HepG2 (cell line): ENCODE data around the gene ATP9B. TPM values are rescaled to one million over a fixed set of nuclear protein-coding genes. Genes with fewer than 3 reads are reported as not detected.

Experiments used
- ATRX ChIP-seq: sonication (generic); formaldehyde crosslinking; IDR thresholded peaks from 2 replicates; pipeline ENCODE4 v1.4.0; 2020; ENCODE audit warnings: missing genetic modification reagents, borderline replicate concordance
- CEBPB ChIP-seq: IDR thresholded peaks from 2 replicates; pipeline ENCODE4 v1.6.1; 2011; ENCODE audit warnings: low read depth, low read length, improper control_type of control experiment, borderline replicate concordance
- GATAD2A ChIP-seq: IDR thresholded peaks from 2 replicates; pipeline ENCODE4 v1.6.1; 2016
- JARID2 ChIP-seq: sonication (generic); formaldehyde crosslinking; IDR thresholded peaks from 2 replicates; pipeline ENCODE4 v1.8.1; 2023; ENCODE audit warnings: missing genetic modification reagents, inconsistent platforms; ENCODE audit not compliant: insufficient replicate concordance
- KLF6 ChIP-seq: IDR thresholded peaks from 2 replicates; pipeline ENCODE4 v1.8.0; 2016; ENCODE audit warnings: missing biosample characterization, missing genetic modification reagents
- MBNL3 ChIP-seq: fragments of 250-450 bp; sonication (Bioruptor Pico); conservative IDR thresholded peaks from 2 replicates; pipeline ENCODE4 v1.8.0; 2022; ENCODE audit warnings: mild to moderate bottlenecking, inconsistent platforms
- NCOA5 ChIP-seq: sonication (generic); formaldehyde crosslinking; IDR thresholded peaks from 2 replicates; pipeline ENCODE4 v1.4.0; 2020; ENCODE audit warnings: missing genetic modification reagents
- NR2C2 ChIP-seq: sonication (generic); formaldehyde crosslinking; IDR thresholded peaks from 2 replicates; pipeline ENCODE4 v1.4.0; 2020; ENCODE audit warnings: missing genetic modification reagents, mild to moderate bottlenecking, moderate library complexity, borderline replicate concordance
- NR2F1 ChIP-seq, 2 experiments: fragments of 450-650 bp in 1 of 2; formaldehyde crosslinking in 1 of 2; IDR thresholded peaks; 2 replicates each; pipeline versions ENCODE4 v1.5.0 to v1.6.1; 2016 to 2020; ENCODE audit warnings: mild to moderate bottlenecking in 1 of 2, missing compliant biosample characterization in 1 of 2, missing genetic modification reagents in 1 of 2, moderate library complexity in 1 of 2
- POLR2G ChIP-seq: fragments of 200-400 bp; formaldehyde crosslinking; IDR thresholded peaks from 2 replicates; pipeline ENCODE4 v1.6.1; 2018; ENCODE audit warnings: mild to moderate bottlenecking, low read depth, low read length, moderate library complexity
- PRDM15 ChIP-seq: sonication (generic); formaldehyde crosslinking; IDR thresholded peaks from 2 replicates; pipeline ENCODE4 v1.4.0; 2020; ENCODE audit warnings: missing genetic modification reagents
- RAD51 ChIP-seq: fragments of 450-650 bp; IDR thresholded peaks from 2 replicates; pipeline ENCODE4 v1.6.1; 2016; ENCODE audit warnings: borderline replicate concordance
- RARA ChIP-seq: IDR thresholded peaks from 2 replicates; pipeline ENCODE4 v1.6.1; 2016; ENCODE audit warnings: missing genetic modification reagents, missing compliant biosample characterization
- SRF ChIP-seq: IDR thresholded peaks from 2 replicates; pipeline ENCODE4 v1.6.1; 2011; ENCODE audit warnings: mild to moderate bottlenecking, low read depth, low read length, moderate library complexity
- ZBTB43 ChIP-seq: sonication (generic); formaldehyde crosslinking; conservative IDR thresholded peaks from 2 replicates; pipeline ENCODE4 v1.4.0; 2020; ENCODE audit warnings: missing genetic modification reagents
- ZEB1 ChIP-seq: IDR thresholded peaks from 2 replicates; pipeline ENCODE4 v1.6.1; 2012; ENCODE audit warnings: mild to moderate bottlenecking, low read depth, inconsistent platforms; ENCODE audit not compliant: insufficient replicate concordance
- ZFP36 ChIP-seq: fragments of 150-350 bp; IDR thresholded peaks from 2 replicates; pipeline ENCODE4 v1.6.1; 2018; ENCODE audit warnings: borderline replicate concordance, low read length, low read depth; ENCODE audit not compliant: partially characterized antibody
- ZIK1 ChIP-seq: sonication (generic); formaldehyde crosslinking; IDR thresholded peaks from 2 replicates; pipeline ENCODE4 v1.5.0; 2020; ENCODE audit warnings: mild to moderate bottlenecking, low read depth, missing genetic modification reagents, borderline replicate concordance
- ZMAT5 ChIP-seq: sonication (generic); formaldehyde crosslinking; IDR thresholded peaks from 2 replicates; pipeline ENCODE4 v1.5.0; 2020; ENCODE audit warnings: mild to moderate bottlenecking, low read depth, missing genetic modification reagents, borderline replicate concordance
- ZNF24 ChIP-seq: fragments of 450-650 bp; IDR thresholded peaks from 2 replicates; pipeline ENCODE4 v1.6.1; 2017; ENCODE audit warnings: antibody characterized with exemption, mild to moderate bottlenecking
- ZNF256 ChIP-seq: sonication (generic); formaldehyde crosslinking; conservative IDR thresholded peaks from 2 replicates; pipeline ENCODE4 v1.4.0; 2020; ENCODE audit warnings: missing genetic modification reagents
- ZNF552 ChIP-seq: sonication (generic); formaldehyde crosslinking; IDR thresholded peaks from 2 replicates; pipeline ENCODE4 v1.9.0; 2022; ENCODE audit warnings: missing genetic modification reagents, mild to moderate bottlenecking, borderline replicate concordance
- ZNF614 ChIP-seq: IDR thresholded peaks from 2 replicates; pipeline ENCODE4 v1.6.1; 2018; ENCODE audit warnings: missing biosample characterization, missing genetic modification reagents, inconsistent platforms, borderline replicate concordance
- ZNF724P ChIP-seq: sonication (generic); formaldehyde crosslinking; IDR thresholded peaks from 2 replicates; pipeline ENCODE4 v1.8.0; 2022; ENCODE audit warnings: missing genetic modification reagents, borderline replicate concordance
- ZNF790 ChIP-seq: sonication (generic); formaldehyde crosslinking; IDR thresholded peaks from 2 replicates; pipeline ENCODE4 v1.8.0; 2022; ENCODE audit warnings: missing genetic modification reagents, mild to moderate bottlenecking, borderline replicate concordance
- polyA plus RNA-seq, 8 experiments: library from polyadenylated mRNA; depleted of rRNA in 3 of 8; stranded (reverse) in 7 of 8; unstranded in 1 of 8; fragments of >200 nt; fragmentation: Illumina TruSeq in 4 of 8; extraction: Trizol in 4 of 8; gene quantifications; 2 replicates each; pipeline versions ENCODE4 v1.2.1 to v1.2.3, GENCODE V29; 2011 to 2016; ENCODE audit warnings: low read depth in 4 of 8, missing spikeins in 1 of 8, mixed read lengths in 1 of 8; ENCODE audit not compliant: insufficient read depth in 1 of 8
- total RNA-seq, 5 experiments: library from RNA; depleted of rRNA; stranded (reverse); fragments of >200 nt; fragmentation: Illumina TruSeq; extraction: Trizol; gene quantifications; 2 replicates each; pipeline ENCODE4 v1.2.3, GENCODE V29; 2016; ENCODE audit warnings: low read depth in 1 of 5

ATP9B gene
- total and polyA plus RNA-seq, 2 of the 13 experiments (the other 11 are each of a cell fraction or from before 2014, with no cell fraction given): 10.8 to 11.3 TPM

- no peak for TF ChIP-seq ZEB1
- no peak for TF ChIP-seq ZMAT5 (CRISPR knock-in tag)
- peak; percentile 65; the same call in 1 of the 2 replicates for TF ChIP-seq CEBPB
- TF ChIP-seq NR2F1 (CRISPR knock-in tag; IDR thresholded peaks at IDR 0.05): no peak
- no peak for TF ChIP-seq ZNF256 (CRISPR knock-in tag)
- TF ChIP-seq NR2C2 (CRISPR knock-in tag): peak; percentile 53
- TF ChIP-seq GATAD2A (CRISPR knock-in tag): peak; percentile 45
- TF ChIP-seq ATRX (CRISPR knock-in tag): no peak
- TF ChIP-seq ZNF614 (CRISPR knock-in tag): peak; percentile 47; the same call in 1 of the 2 replicates
- TF ChIP-seq ZFP36: no peak
- peak; percentile 60; the same call in 1 of the 2 replicates for TF ChIP-seq SRF
- no peak for TF ChIP-seq ZNF552
- TF ChIP-seq JARID2 (CRISPR knock-in tag): no peak
- TF ChIP-seq NCOA5 (CRISPR knock-in tag): no peak
- TF ChIP-seq ZNF790 (CRISPR knock-in tag): no peak
- TF ChIP-seq PRDM15: no peak
- TF ChIP-seq ZBTB43 (CRISPR knock-in tag): no peak
- peak; percentile 55; the same call in 1 of the 2 replicates for TF ChIP-seq ZIK1 (CRISPR knock-in tag)
- 0 out of 2 replicates have a peak, but pooled peaks have one; percentile 45 for TF ChIP-seq ZNF724P
- TF ChIP-seq MBNL3 (CRISPR knock-in tag): no peak
- TF ChIP-seq KLF6 (CRISPR knock-in tag): no peak
- TF ChIP-seq RAD51: no peak
- TF ChIP-seq ZNF24: no peak
- TF ChIP-seq POLR2G: peak; percentile 78
- no peak for TF ChIP-seq RARA (CRISPR knock-in tag)
Measured at GRCh38 chr18:79068937-79069716, at the start of gene ATP9B (continued).
